Measurements from ENCODE around the gene CNGB1. TPM values are rescaled to one million over a fixed set of nuclear protein-coding genes. Genes with fewer than 3 reads are reported as not detected.
"Not testable (repeated sequence)": the region's sequence is repeated elsewhere in the genome, so short reads cannot be mapped to it uniquely, and the experiment has no call there.

The CNGB1 gene
- total RNA-seq, 4 donors from 2014 or later: not detected

GRCh38 chr16:58012481-58012880, 41.6 kb upstream of the CNGB1 start:
- 81 to 89% methylated on average over 8 to 9 of the region's 9 CpGs for WGBS, 2 donors
- intact Hi-C loops (cut with DNase I; ENCODE audit: low total_unique reads): no loop called here

GRCh38 chr16:58011652-58012051, 40.7 kb upstream of the CNGB1 start:
- intact Hi-C loops (cut with DNase I; ENCODE audit: low total_unique reads): no loop called here
- TF ChIP-seq CTCF (IDR thresholded peaks at IDR 0.05): no peak
- no peak for TF ChIP-seq POLR2A (IDR thresholded peaks at IDR 0.05)
- no peak for DNase-seq (ENCODE audit: low spot score in 2 of 2)
- 80 to 85% methylated on average over 3 of the region's 3 CpGs for WGBS, 2 donors
- H3K4me3 ChIP-seq (ENCODE audit: low read depth, poor library complexity, severe bottlenecking): no peak overlapping the region

More at GRCh38 chr16:58012481-58012880, 41.6 kb upstream of the CNGB1 start:
- no peak for DNase-seq (ENCODE audit: low spot score in 2 of 2)
- no peak overlapping the region for H3K4me3 ChIP-seq (ENCODE audit: low read depth, poor library complexity, severe bottlenecking)
- TF ChIP-seq CTCF (IDR thresholded peaks at IDR 0.05) (no peak), POLR2A (IDR thresholded peaks at IDR 0.05) (no peak)

GRCh38 chr16:58010886-58011285, 40.0 kb upstream of the CNGB1 start:
- intact Hi-C loops (cut with DNase I; ENCODE audit: low total_unique reads): no loop called here
- TF ChIP-seq POLR2A (IDR thresholded peaks at IDR 0.05) (no peak), CTCF (IDR thresholded peaks at IDR 0.05) (no peak)
- no peak for DNase-seq (ENCODE audit: low spot score in 2 of 2)
- H3K4me3 ChIP-seq (ENCODE audit: low read depth, poor library complexity, severe bottlenecking): no peak overlapping the region
- 88 to 90% methylated on average over 3 of the region's 3 CpGs for WGBS, 2 donors

- DNase-seq (ENCODE audit: low spot score in 2 of 2): no peak
- no peak for TF ChIP-seq POLR2A (IDR thresholded peaks at IDR 0.05)
- TF ChIP-seq CTCF (IDR thresholded peaks at IDR 0.05): no peak
- H3K4me3 ChIP-seq (ENCODE audit: low read depth, poor library complexity, severe bottlenecking): no peak overlapping the region
- 81% methylated on average over 11 of the region's 11 CpGs for WGBS, 2 donors
- intact Hi-C loops (cut with DNase I; ENCODE audit: low total_unique reads): no loop called here
These were observed 39.0 kb upstream of the CNGB1 start for GRCh38 chr16:58009856-58010416.

GRCh38 chr16:58004736-58005135, 33.8 kb upstream of the CNGB1 start:
- WGBS, 2 donors: 75 to 80% methylated on average over 12 of the region's 12 CpGs
- H3K4me3 ChIP-seq (ENCODE audit: low read depth, poor library complexity, severe bottlenecking); DNase-seq (ENCODE audit: low spot score in 2 of 2): not testable (repeated sequence)
- intact Hi-C loops (cut with DNase I; ENCODE audit: low total_unique reads): loop anchor here (1.0 kb wide), 1 partner anchor 105 kb away; no protein-coding TSS in a partner anchor

GRCh38 chr16:58002936-58003335, 32.0 kb upstream of the CNGB1 start:
- no peak for TF ChIP-seq CTCF (IDR thresholded peaks at IDR 0.05)
- TF ChIP-seq POLR2A (IDR thresholded peaks at IDR 0.05): no peak
- no peak for DNase-seq (ENCODE audit: low spot score in 2 of 2)
- no peak overlapping the region for H3K4me3 ChIP-seq (ENCODE audit: low read depth, poor library complexity, severe bottlenecking)
- 93 to 94% methylated on average over 5 of the region's 5 CpGs for WGBS, 2 donors
- intact Hi-C loops (cut with DNase I; ENCODE audit: low total_unique reads): no loop called here
